ENCODE measurements around the gene PLA2G15. TPM values are rescaled to one million over a fixed set of nuclear protein-coding genes. Genes with fewer than 3 reads are reported as not detected.
A peak's percentile ranks its signal among the peaks of the same experiment; 100 is the strongest.

PLA2G15 gene
- polyA plus RNA-seq, 1 of the 3 experiments (the other 2 are of a cell fraction), result 23.9 TPM

- no peaks in the 10 kb centered on the region for H3K9me2 ChIP-seq
- H3K36me3 ChIP-seq (replicated peaks in 1 of 2; ENCODE audit: control insufficient read depth in 1 of 2, insufficient read depth in 2 of 2, low read length in 1 of 2), result peaks cover 4 to 9% of the 10 kb centered on the region in 2 experiments
- no peaks in the 10 kb centered on the region for H3K27me3 ChIP-seq (ENCODE audit: insufficient read depth)
- CTCF ChIA-PET, result interaction anchor here (1.9 to 13.8 kb wide), 4 partner anchors 9 to 171 kb away, joined by 5 to 355 read pairs (median 45); no protein-coding TSS in a partner anchor
- H3K79me2 ChIP-seq (ENCODE audit: insufficient read depth), result peaks cover 58% of the 10 kb centered on the region
- peaks cover 0 to 4% of the 10 kb centered on the region in 2 experiments; a peak in 2 of 4 replicates for H3K4me1 ChIP-seq (ENCODE audit: control insufficient read depth in 1 of 2, insufficient read depth in 2 of 2, low read depth in 1 of 2, low read length in 1 of 2)
- H3K4me2 ChIP-seq, result peak overlapping the region; percentile 91
- peaks cover 8% of the 10 kb centered on the region for H4K20me1 ChIP-seq (ENCODE audit: insufficient read depth)
- peaks cover 22% of the 10 kb centered on the region for H3F3A ChIP-seq (replicated peaks; ENCODE audit: insufficient read depth)
- peak overlapping the region; percentile 87 to 89 for H3K27ac ChIP-seq (ENCODE audit: low read depth in 2 of 2, low read length in 1 of 2)
- H3K9ac ChIP-seq, result peak overlapping the region; percentile 91
- DNase-seq, result peak; percentile 56
- H3K4me3 ChIP-seq (ENCODE audit: low read depth in 2 of 2, low read length in 1 of 2), result peak overlapping the region; percentile 65 to 80
- 17% methylated on average over 22 of the region's 23 CpGs for WGBS (ENCODE audit: low lambda C conversion rate)
- POLR2A ChIA-PET, result no interaction called here
- H2AFZ ChIP-seq (ENCODE audit: low read depth), result peak overlapping the region; percentile 77
- H3K9me3 ChIP-seq, result no peaks in the 10 kb centered on the region
- TF ChIP-seq USF1 (IDR thresholded peaks at IDR 0.05; ENCODE audit: borderline replicate concordance, low read depth), result no peak
- no peak; the same call in 1 of the 2 replicates for TF ChIP-seq MXI1 (IDR thresholded peaks at IDR 0.05; ENCODE audit: low read depth, low read length)
- TF ChIP-seq FOSL2 (IDR thresholded peaks at IDR 0.05; ENCODE audit: borderline replicate concordance, low read depth), result peak; percentile 43; the same call in 1 of the 2 replicates
- no peak for TF ChIP-seq NFIC (IDR thresholded peaks at IDR 0.05; ENCODE audit: borderline replicate concordance)
- no peak for TF ChIP-seq SMC3 (IDR thresholded peaks at IDR 0.05; ENCODE audit: low read depth, low read length)
- TF ChIP-seq TAF1 (IDR thresholded peaks at IDR 0.05; ENCODE audit: borderline replicate concordance, low read depth, low read length), result no peak
- no peak for TF ChIP-seq FOXJ3 (CRISPR knock-in tag; IDR thresholded peaks at IDR 0.05)
- no peak for TF ChIP-seq USF2 (IDR thresholded peaks at IDR 0.05; ENCODE audit: borderline replicate concordance, low read depth, low read length)
- no peak for TF ChIP-seq POLR2AphosphoS5 (IDR thresholded peaks at IDR 0.05; ENCODE audit: low read depth, low read length)
- 0 out of 2 replicates have a peak, but pooled peaks have one; percentile 12 for TF ChIP-seq SIN3A (IDR thresholded peaks at IDR 0.05; ENCODE audit: borderline replicate concordance, low read depth, low read length)
- TF ChIP-seq CTCF (IDR thresholded peaks at IDR 0.05), result no peak
- TF ChIP-seq MAX (IDR thresholded peaks at IDR 0.05; ENCODE audit: low read depth), result no peak
- no peak for TF ChIP-seq RXRA (IDR thresholded peaks at IDR 0.05; ENCODE audit: borderline replicate concordance, low read depth)
- no peak for TF ChIP-seq FOXM1 (IDR thresholded peaks at IDR 0.05; ENCODE audit: low read depth)
Measured at GRCh38 chr16:68265078-68265920, 20.1 kb downstream of the PLA2G15 start.
